GM21360 (cell line): Measurements from ENCODE around the gene STK32A.
A peak's percentile ranks its signal among the peaks of the same experiment; 100 is the strongest.
"Not testable (repeated sequence)": the region's sequence is repeated elsewhere in the genome, so short reads cannot be mapped to it uniquely, and the experiment has no call there.

Experiments
- ATAC-seq: cut with Tn5 transposase; IDR thresholded peaks from one replicate; pipeline ENCODE4 v1.9.1; 2021; ENCODE audit warnings: mild to moderate bottlenecking, moderate library complexity; ENCODE audit not compliant: unreplicated experiment

Gene STK32A

GRCh38 chr5:147234825-147235635, at the start of gene STK32A:
TSS of gene STK32A (plus strand) at chr5:147235026. CDS start at chr5:147239635, 4,609 bp downstream.
- no peak for ATAC-seq

- ATAC-seq, result no peak
Observed at GRCh38 chr5:147187099-147187540, 47.7 kb upstream of the STK32A start.

GRCh38 chr5:147188200-147189108, 46.4 kb upstream of the STK32A start:
- peak; percentile 83 for ATAC-seq

- peak; percentile 11 for ATAC-seq
Observed at GRCh38 chr5:147189109-147189424, 45.8 kb upstream of the STK32A start.

- no peak for ATAC-seq
Observed at GRCh38 chr5:147190331-147190730, 44.5 kb upstream of the STK32A start.

- no peak for ATAC-seq
Observed at GRCh38 chr5:147193123-147193522, 41.7 kb upstream of the STK32A start.

- no peak for ATAC-seq
Observed at GRCh38 chr5:147200004-147200403, 34.8 kb upstream of the STK32A start.

- ATAC-seq, result no peak
Observed at GRCh38 chr5:147203213-147203612, 31.6 kb upstream of the STK32A start.

- ATAC-seq, result no peak
Observed at GRCh38 chr5:147204576-147204975, 30.2 kb upstream of the STK32A start.

- no peak for ATAC-seq
Observed at GRCh38 chr5:147208134-147208533, 26.7 kb upstream of the STK32A start.

- ATAC-seq, result no peak
Observed at GRCh38 chr5:147216552-147217154, 18.2 kb upstream of the STK32A start.

GRCh38 chr5:147223343-147223742, 11.5 kb upstream of the STK32A start:
- no peak for ATAC-seq

GRCh38 chr5:147223948-147224791, 10.7 kb upstream of the STK32A start:
- ATAC-seq, result no peak

GRCh38 chr5:147225938-147226337, 8.9 kb upstream of the STK32A start:
- no peak for ATAC-seq

GRCh38 chr5:147226512-147226911, 8.3 kb upstream of the STK32A start:
- no peak for ATAC-seq

- no peak for ATAC-seq
Observed at GRCh38 chr5:147234239-147234824, 494 bp upstream of the STK32A start.

GRCh38 chr5:147240266-147240985, 5.6 kb downstream of the STK32A start:
- no peak for ATAC-seq

GRCh38 chr5:147243238-147243637, 8.4 kb downstream of the STK32A start:
- not testable (repeated sequence) for ATAC-seq

- ATAC-seq, result no peak
Observed at GRCh38 chr5:147245381-147246165, 10.7 kb downstream of the STK32A start.
